Activated CD8-positive, alpha-beta memory T cell treated with anti-CD3 and anti-CD28 coated beads for 48 hours (primary cell): ENCODE measurements around the gene NEDD1.

Experiments
- DNase-seq, 3 experiments: peaks; one replicate each; pipeline ENCODE4 v3.0.0-alpha.2; 2020; ENCODE audit warnings: low read depth in 2 of 3, low spot score in 2 of 3

The NEDD1 gene

DNA sequence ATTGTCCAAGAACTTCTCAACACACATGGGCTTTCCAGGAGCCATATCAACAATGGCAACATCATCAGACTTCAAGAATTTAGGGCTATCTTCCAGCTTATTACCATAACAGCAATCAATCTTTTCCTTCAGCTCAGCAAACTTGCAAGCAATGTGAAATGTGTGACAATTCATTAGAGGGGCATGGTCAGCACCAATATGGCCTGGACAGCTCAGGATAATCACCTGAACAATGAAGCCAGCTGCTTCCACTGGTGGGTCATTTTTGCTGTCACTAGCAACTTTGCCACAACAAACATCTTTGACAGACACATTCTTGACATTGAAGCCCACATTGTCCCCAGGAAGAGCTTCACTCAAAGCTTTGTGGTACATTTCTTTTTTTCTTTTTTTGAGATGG is 5.9 kb upstream of the NEDD1 start:
- no peak for DNase-seq

DNA sequence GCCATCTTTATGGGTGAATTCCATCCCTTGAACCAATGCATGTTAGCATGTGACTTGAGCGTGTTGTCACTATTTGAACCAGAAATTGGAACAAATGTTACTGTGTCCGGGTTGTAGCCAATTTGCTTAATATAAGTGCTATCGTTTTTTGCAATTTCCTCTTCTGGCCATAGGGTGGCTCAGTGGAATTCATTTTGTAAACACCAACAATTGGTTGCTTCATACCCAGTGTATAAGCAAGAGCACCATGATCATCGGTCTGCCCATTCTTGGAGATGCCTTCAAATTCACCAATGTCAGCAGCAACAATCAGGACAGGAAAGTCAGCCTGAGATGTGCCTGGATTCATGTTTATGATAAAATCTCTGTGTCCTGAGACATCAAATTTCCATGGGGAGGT is 5.0 kb upstream of the NEDD1 start:
- no peak for DNase-seq

DNA sequence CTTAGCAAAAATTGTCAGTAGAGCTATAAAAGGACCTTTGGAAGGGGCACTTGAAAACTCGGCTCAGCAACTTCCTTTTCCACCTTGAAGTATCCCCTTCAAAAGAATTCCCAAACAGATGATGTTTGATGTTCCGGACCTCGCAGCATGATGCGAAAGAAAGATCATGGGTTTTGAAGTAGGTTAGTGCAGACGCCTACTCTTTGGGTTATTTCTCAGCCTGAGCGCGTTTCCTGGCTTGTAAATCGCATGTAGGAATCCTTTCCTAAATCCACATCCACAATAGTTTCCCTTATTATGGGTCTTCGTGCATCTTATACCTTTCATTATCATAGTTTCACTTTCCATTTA is 584 bp upstream of the NEDD1 start:
- no peak for DNase-seq

DNA sequence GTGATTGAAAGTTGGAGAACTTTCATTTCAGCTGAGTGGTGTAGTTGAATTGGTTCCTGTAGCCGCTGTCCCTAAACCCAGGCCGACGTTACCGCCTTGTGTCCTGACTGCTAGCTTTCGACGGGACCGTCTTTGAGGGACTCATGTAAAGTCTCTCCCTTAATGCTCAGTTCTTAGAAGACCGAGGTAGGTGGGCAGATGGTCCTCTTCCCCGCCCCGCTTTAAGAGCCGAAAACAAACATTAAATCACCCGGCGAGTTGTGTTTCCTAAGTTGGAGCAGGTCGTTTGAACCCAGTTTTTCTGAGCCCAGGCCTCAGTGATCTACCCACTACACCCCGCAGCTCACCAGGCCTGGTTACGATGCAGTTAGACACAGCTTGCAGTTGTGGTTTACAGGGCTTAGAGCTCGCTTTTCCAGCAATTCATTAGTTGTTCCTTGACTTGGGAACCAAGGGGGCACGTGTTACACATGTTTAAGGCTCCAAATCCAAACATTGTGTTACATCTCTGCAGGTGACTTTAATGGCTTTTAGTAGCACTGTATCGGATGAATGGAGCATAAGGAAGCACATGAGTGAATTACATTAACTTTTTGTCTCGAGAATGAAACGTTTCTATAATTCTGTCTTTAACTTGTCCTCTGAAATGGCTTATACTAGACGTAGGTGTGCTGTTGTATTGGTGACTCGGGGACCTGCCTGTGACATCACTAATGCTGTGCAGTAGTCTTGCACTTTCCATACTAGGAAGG is 790 bp downstream of the NEDD1 start:
- no peak for DNase-seq

DNA sequence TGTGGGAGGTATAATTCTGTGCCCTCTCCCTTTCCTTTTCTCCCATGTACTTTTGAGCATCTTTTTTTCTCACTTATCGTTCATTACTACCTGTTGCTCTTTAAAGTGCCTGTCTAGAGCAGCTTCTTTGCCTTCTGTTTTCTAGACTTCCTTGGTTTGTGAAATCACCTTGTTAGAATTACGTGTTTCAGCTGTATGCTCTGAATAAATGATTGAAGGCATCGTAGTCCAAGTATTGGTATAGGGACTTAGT is 1.3 kb downstream of the NEDD1 start:
- no peak for DNase-seq

DNA sequence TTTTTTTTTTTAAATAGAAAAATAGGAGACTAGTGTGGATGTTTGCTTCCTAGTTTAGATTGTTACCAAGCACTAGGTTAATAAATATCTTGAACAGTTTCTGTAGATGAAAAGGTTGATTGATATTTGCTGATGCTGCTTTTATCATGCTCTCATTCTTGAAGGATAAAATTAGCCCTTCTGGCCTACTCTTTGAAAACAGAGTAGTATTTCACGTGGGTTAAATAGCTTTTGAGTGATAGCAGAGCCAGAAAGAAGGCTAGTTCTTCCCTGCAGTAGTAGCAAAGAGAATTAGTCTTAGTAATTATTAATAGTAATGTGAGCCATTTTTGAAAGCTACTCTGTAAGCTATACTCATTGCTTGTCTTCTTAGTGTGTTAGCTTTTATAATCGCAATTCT is 5.2 kb downstream of the NEDD1 start:
- DNase-seq = no peak

DNA sequence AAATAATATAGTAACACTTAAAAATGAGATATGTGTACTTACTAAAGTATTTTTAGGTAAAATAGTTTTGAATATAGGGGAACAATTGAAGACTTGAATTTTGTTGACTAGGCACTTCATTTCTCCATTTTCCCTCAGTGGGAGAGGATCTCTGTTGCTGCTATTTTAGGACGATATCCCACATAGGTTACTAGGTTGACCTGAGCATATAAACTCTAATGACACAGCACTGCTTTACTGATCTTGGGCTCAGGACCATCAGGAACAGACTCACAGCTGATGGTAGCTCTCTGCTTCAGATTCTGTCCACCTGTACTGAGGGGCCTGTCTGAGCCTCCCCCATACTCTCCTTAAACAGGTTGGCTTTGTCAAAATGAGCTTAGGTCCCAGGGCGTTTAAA is 5.9 kb downstream of the NEDD1 start:
- no peak for DNase-seq

DNA sequence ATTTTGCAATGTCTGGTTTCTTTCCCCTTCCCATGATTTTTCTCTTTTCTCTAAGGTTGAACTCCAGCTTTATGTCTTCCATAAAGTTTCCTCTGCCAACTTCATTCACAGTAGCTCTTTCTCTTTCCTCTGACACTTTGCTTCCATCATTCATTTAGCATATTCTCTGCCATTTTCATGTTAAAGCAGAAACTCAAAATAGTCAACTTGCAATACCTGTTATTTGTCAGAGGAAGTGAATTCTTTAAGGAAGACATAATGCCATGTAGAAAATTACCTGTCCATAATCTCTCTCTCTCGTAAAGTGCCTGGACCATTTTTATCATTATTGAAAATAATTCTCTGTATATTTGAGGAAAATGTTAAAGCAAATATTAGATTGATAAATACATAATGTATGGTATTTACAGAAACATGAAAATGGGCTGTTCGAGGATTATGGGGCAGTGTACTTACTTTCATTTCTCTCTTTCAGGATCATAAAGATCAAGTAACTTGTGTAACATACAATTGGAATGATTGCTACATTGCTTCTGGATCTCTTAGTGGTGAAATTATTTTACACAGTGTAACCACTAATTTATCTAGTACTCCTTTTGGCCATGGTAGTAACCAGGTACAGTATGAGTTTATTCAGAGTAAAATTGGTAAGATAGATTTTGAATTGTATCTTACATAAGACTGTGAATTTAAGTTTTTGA is 12.6 kb downstream of the NEDD1 start:
- DNase-seq = no peak

DNA sequence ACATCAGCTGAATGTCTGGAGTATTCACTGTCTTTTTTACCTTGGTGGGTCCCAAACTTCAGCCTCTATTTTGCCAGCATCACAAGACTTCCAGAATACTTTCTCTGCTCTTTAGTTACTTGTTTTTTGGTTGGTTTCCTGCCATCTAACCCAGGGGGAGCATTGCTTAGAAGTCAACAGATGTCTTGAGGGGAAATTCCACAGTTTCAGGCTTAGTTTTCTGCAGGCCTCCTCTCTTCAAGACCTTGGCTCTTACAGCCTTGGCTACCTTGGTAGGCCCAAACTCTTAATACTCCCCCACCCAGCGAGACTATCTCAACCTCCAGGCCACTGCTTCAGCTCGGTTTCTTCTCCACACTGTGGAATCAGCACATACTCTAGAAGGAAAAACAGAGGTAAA is 41.7 kb downstream of the NEDD1 start:
- no peak for DNase-seq

DNA sequence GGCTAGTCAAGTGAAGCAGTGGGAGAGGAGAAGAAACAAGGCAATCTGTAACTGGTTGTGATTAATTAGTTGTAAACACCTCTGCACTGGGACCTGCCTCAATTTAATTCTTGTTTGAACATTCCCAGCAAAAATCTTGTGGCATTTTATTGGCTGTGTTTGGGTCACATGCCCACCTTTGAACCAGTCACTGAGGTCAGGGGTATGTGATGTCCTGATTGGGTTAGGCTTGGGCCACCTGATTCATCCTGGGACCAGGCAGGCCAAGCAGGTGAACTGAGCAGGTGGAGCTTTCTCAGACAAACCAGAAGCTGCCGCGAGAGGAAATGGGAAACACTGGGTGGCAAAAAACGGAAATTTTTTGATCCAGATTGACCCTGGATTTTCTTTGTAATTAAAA is 72.5 kb downstream of the NEDD1 start:
- DNase-seq = no peak

DNA sequence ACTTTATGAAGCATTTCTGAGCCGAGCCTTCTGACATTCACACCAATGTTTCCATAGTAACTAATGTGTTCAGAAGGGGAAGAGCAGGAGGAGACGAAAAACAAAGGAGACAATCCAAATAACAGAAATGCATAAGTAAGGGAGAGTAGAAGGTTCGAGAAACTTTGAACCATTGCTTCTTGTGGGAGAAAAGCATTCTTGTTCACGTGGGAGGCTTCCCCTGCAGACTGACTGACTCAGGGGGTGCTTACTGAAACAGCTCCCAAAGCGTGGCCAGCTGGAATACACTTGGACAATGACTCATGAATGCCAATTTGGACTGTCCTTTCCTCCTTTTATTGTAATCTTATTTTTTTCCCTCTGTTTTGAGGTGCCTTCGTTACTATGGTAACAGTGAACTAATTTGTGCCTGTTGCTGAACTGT is 73.9 kb downstream of the NEDD1 start:
- no peak for DNase-seq

DNA sequence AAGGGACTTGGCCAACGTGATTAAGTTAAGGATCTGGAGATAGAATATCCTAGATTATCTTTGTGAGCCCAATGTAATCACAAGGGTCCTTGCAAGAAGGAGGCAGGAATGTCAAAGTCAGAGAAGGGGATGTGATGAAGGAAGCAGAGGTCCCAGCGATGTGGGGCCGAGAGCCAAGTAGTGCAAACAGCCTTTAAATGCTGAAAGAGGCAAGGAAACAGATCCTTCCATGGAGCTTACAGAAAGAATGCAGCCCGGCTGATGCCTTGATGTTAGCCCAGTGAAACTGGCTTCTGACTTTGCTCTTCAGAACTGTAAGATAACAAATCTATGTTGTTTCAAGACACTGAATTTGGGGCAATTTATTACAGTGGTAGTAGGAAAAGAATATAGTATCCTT is 74.9 kb downstream of the NEDD1 start:
- no peak for DNase-seq

DNA sequence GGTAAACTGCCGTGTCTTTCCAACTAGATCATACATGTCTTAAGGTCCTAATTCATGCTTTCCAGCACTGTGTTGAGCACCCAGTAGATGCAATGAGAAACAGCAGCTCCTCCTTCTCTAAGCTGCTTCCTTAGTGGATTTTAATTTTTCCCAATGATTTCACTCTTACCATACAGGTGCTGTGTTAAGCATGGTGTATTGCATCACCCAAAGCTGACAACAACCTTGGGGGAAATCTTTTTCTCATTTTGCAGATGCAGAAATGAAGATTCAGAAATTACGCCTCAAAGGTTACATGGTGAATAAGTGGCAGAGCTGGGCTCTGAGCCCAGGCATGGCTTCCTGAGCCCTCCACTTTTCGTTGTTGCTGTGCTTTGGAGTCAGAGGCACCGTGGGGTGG is 75.6 kb downstream of the NEDD1 start:
- DNase-seq = no peak

DNA sequence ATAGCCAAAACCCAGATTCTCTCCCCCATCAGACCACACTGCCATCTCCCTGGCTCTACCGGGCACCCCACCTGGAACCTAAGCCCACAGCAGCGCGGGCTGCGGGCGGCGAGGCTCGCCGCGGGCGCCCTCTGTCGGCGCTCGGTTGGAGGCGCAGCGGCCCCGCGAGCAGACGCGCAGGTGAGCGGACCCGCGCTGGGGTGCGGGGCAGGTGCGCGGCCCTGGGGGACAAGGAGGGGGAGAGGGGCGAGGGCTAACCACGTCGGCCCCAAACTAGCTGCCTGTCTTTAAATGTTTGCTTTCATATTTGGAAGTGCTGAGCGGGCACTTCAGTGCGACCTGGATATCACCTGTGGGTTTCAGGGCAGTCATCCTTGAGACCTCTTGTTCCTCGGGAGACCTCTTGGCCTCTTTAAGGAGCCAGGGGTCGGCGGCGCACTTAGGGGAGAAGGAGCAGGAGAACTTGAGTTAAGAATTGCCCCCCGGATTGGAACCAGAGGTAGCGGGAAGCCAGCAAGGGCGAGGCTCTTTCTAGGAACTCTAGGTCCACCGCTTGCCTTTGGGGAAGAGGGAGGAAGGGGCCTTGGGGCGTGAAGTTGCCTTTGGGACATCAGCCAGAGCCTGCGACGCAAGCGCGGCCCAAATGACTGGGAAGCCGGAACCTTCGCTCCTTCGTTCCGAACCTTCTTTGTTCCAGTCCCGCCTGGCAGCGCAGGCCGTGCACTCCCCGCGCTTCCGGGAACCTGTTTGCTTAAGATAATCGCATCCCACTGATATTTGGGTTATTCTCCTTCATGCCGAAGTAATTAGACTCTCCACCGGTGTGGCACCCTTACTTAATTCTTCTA is 78.7 kb downstream of the NEDD1 start:
- peak; percentile 15 to 22 (median 18) for DNase-seq

DNA sequence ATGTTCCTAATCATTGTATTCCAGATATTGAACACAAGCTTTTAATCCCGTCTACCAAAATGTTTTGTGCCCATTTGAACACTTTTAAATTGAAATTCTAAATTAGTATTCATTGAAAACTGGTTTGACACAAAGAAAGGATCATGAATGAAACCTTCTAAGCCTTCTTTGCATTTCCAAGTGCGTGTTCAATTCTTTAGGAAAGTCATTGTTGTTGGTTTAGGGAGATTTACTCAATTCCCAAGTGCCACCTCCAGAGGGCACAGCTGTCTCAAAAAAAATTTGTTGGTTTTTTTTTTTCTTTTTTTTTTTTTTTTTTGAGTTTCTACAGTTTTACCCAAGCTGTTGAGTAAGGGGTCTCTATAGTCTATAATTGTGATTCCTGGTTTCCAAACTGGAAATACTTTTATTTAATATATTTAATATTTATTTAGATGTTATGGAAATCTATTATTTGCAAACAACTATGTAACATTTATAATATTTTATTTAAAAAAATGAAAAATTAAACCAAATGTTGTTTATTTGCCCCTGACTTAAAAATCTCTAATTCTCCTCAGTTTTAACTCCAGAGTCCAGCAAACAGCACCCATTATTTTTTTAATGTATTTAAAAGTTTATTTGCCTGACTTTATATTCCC is 79.9 kb downstream of the NEDD1 start:
- DNase-seq = no peak

DNA sequence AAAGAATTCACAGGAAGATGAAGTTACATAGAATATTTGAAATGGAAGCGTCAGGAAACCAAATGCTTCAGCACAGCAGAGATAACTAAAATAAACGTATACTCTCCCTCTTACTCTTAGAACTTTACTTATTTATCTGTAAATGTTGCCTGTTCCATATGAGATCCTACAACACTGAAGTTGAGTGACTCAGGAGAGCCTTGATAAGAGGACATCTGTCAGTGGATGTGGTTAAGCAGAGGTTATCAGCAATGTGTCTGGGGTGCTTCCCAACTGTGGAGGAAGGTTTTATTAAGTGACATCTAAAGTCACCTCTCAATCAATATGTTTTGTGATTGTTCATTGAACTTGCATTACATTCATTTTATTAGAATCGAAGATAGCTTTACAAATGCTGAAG is 81.9 kb downstream of the NEDD1 start:
- no peak for DNase-seq

DNA sequence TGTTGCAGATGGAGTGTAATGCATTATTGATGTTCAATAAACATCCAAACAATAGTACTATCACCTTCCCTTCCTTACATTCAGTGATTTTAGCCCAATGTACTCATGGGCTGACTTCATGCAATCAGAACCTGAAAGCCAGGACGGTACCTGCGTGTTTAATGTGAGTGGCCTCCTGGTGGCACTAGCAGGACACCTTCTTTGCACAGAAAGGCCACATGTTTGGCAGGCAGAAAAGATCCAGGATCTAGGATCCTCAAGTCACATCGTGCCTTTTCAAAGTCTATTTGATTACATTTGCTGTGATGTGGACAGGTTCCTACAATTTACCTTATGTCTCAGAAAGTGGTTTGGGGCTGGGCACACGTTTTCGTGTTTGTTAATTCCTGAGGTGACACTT is 82.9 kb downstream of the NEDD1 start:
- no peak for DNase-seq

DNA sequence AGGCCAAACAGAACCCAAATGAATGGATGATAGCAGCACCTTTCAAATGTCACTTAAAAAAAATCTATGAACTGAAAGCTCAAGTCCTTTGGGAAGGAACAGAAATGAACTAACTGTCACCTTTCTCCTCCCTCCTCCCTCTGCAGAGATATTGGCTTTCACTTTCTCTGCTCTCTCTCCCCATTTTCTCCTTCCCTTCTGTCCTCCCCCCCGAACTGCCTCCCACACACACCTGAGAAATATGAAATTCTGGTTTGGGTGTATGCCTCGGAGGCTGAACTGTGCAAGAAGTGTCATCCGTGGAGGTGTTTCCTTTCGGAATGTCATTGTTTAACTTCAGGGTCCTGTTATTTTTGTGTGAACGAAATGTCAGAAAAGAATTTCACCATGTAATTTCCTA is 87.8 kb downstream of the NEDD1 start:
- no peak for DNase-seq

DNA sequence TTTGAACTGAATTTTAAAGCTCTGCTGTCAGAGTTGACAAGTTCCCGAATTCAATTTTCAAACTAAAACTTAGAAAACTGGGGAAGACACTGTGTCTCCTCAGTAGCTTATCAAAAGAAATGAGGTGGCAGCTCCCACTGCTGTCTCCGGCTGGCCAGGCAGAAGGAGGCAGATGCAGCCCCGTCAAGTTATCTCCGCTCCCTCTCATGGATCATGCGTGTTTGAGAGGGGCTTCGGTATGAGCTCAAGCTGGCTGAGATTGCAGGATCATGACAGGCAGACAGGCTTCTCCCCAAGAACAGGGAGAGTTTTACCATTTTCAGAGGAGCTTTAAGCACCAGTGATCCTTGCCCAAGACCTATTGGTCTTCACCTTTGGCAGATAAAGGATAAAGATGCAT is 88.8 kb downstream of the NEDD1 start:
- DNase-seq = no peak

DNA sequence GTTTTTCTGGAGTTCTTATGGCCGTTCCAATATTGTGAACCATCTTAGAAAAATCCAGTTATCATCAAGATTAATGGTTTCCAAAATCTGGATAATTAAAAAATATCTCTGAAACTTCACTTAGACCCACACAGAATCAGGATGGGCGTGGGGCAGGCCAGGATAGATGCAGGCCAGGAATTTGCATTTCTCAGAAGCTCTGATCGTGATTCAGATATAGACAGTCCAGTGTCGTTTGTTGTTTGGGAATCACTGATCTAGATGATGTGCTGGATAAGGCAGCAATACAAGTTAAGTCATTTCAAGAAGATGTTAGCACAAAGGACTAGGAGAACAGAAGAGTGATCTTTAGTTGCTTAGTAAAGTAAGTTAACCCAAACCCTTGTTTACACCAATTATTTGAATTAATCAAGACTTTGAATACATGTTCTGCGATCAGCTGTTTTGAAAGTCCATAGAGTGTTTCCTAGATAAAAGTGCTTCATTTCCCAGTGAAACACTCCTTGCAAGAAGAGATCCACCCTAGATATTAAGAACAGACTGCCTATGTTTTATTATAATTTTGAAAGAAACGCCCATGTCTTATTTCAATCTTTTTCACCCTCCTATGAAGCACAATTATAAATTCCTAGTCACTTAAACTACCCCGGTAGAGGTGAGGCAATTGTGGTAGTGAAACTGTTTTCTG is 90.9 kb downstream of the NEDD1 start:
- DNase-seq = no peak

DNA sequence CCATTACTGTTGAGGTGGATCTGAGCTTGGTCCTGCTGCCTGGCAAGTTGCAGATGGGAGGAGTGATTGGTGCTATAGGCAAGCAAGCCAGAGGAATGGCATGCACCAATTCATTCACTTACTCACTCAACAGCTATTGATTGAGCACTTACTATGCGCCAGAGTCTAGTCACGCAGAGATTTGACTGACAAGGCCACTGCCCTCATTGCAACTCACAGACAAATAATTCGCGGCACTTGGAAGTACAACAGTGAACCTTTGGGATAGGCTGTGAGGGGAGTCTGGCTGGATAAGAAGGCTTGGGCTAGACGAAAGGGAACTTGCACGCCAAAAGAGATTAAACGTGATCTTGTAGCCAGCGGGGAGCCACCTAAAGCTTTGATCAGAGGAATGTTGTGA is 96.2 kb downstream of the NEDD1 start:
- no peak for DNase-seq
